Small intestine (tissue), 7 donors: ENCODE measurements around the gene APOH. TPM values are rescaled to one million over a fixed set of nuclear protein-coding genes. Genes with fewer than 3 reads are reported as not detected.
A peak's percentile ranks its signal among the peaks of the same experiment; 100 is the strongest.

ENCODE experiments used
- DNase-seq, 2 donors: peaks; one replicate each; pipeline versions ENCODE4 v3.0.0 to v3.0.0-alpha.2; 2013
- FAIRE-seq: peaks from 2 replicates; lab custom pipeline; 2012; peaks lifted over from hg19 to GRCh38; lab: Jason Lieb, UNC
- H3K27ac ChIP-seq, 3 donors: one replicate each; pipeline ENCODE4 v1.5.1; 2013; ENCODE audit warnings: low read length in 2 of 3, mild to moderate bottlenecking in 2 of 3, control low read depth in 1 of 3, inconsistent platforms in 1 of 3, low read depth in 1 of 3, moderate library complexity in 1 of 3
- H3K27me3 ChIP-seq, 3 donors: one replicate each; pipeline ENCODE4 v1.6.1; 2013; ENCODE audit warnings: low read length in 3 of 3, inconsistent platforms in 1 of 3; ENCODE audit not compliant: control insufficient read depth in 3 of 3, insufficient read depth in 3 of 3
- H3K36me3 ChIP-seq, 3 donors: one replicate each; pipeline ENCODE4 v1.6.1; 2013; ENCODE audit warnings: low read length in 3 of 3, inconsistent platforms in 1 of 3, low read depth in 1 of 3, mild to moderate bottlenecking in 1 of 3, moderate library complexity in 1 of 3; ENCODE audit not compliant: control insufficient read depth in 3 of 3, insufficient read depth in 2 of 3
- H3K4me1 ChIP-seq, 3 donors: one replicate each; pipeline ENCODE4 v1.6.1; 2013; ENCODE audit warnings: low read length in 2 of 3, inconsistent platforms in 1 of 3, low read depth in 1 of 3, mild to moderate bottlenecking in 1 of 3, moderate library complexity in 1 of 3; ENCODE audit not compliant: control insufficient read depth in 3 of 3, insufficient read depth in 2 of 3
- H3K4me3 ChIP-seq, 3 donors: one replicate each; pipeline ENCODE4 v1.5.1; 2013; ENCODE audit warnings: low read length in 3 of 3, control low read depth in 1 of 3, inconsistent platforms in 1 of 3, low read depth in 1 of 3, mild to moderate bottlenecking in 1 of 3, moderate library complexity in 1 of 3
- H3K9me3 ChIP-seq, 2 donors: one replicate each; pipeline ENCODE4 v1.6.1; 2013; ENCODE audit warnings: low read depth in 1 of 2, low read length in 1 of 2; ENCODE audit not compliant: control insufficient read depth in 2 of 2, insufficient read depth in 1 of 2
- WGBS, 3 donors: extraction: QIAGEN DNeasy Blood & Tissue Kit; methylation state at CpG; one replicate each; pipeline ENCODE4 v1.1.7; 2013; 5-methylcytosine and 5-hydroxymethylcytosine counted together
- polyA plus RNA-seq, 4 donors: library from polyadenylated mRNA; stranded (reverse) in 3 of 4; unstranded in 1 of 4; fragments of 200-250 nt in 3 of 4; fragments of 120-200 nt in 1 of 4; gene quantifications; one replicate each; pipeline versions ENCODE4 v1.2.1 to v1.2.3, GENCODE V29; 2013
- donor health status: healthy with polysubstance abuse.
- donor health status: control.
- donor health status: control.
- donor health status: Bipolar disorder and iron deficiency.
- donor health status: healthy.

APOH gene
- polyA plus RNA-seq, 4 donors = 0.54 to 30.1 TPM; not detected in 2

DNA sequence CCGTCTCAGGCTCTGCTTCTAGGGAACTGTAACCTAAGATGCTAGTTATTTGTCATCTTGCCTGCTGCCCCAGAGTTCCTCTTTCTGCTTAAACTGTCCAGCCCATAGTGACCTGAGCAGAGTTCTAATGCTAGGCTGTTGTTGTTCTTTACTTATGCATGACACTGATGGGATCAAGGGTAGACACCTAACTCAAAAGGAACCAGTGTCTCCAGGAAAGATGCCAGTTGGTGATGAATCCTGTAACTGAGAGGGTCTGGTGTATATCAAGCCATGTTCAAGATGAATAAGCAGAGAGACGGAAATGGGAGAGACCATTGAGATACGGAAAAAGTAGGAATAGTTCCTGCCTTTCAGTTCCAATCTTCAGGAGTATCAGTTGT is 13.7 kb downstream of the APOH start:
- no peak for DNase-seq
- 86 to 94% (median 93%) methylated on average over 3 of the region's 3 CpGs for WGBS, 3 donors

DNA sequence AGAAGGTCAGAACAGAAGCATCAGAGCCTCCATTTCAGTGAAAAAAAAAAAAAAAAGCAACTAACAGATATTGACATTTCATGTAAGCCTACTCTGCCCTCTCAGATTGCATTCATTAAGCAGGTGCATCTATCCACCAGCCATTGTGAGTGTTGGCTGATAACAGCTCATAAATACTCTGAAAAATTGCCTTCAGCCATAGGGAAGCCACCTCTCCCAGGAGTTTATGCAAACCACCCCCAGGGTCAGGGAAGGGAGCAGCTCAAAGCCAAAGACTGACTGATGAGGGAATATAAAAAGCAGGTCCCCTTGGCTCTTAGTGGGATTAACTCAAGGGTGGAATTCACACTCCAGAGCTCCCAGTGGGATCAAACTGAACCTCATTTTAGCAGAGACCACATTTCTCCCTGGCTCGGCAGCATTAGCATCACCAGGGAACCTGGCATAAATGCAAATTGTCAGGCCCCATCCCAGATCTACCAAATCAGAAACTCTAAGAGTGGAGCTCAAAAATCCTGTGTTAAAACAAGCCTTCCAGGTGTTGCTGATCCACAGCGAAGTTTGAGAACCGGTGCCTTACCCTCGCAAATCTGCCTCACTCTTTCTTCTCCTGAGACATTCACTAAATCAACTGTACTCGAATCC is 14.2 kb downstream of the APOH start:
- Histone ChIP-seq H3K9me3 (no peaks in the 10 kb centered on the region), H3K27ac (no peak overlapping the region), H3K27me3 (no peaks in the 10 kb centered on the region), H3K4me1 (no peaks in the 10 kb centered on the region), H3K36me3 (no peaks in the 10 kb centered on the region), H3K4me3 (no peak overlapping the region)
- DNase-seq (no peak), FAIRE-seq (no peak)
- WGBS, 3 donors = 77 to 88% (median 78%) methylated on average over 5 of the region's 5 CpGs

More for the DNA sequence above, 13.7 kb downstream of the APOH start:
- Histone ChIP-seq H3K27me3 (no peaks in the 10 kb centered on the region), H3K36me3 (no peaks in the 10 kb centered on the region), H3K4me3 (no peak overlapping the region), H3K27ac (no peak overlapping the region), H3K4me1 (no peaks in the 10 kb centered on the region), H3K9me3 (no peaks in the 10 kb centered on the region)
- FAIRE-seq = no peak

DNA sequence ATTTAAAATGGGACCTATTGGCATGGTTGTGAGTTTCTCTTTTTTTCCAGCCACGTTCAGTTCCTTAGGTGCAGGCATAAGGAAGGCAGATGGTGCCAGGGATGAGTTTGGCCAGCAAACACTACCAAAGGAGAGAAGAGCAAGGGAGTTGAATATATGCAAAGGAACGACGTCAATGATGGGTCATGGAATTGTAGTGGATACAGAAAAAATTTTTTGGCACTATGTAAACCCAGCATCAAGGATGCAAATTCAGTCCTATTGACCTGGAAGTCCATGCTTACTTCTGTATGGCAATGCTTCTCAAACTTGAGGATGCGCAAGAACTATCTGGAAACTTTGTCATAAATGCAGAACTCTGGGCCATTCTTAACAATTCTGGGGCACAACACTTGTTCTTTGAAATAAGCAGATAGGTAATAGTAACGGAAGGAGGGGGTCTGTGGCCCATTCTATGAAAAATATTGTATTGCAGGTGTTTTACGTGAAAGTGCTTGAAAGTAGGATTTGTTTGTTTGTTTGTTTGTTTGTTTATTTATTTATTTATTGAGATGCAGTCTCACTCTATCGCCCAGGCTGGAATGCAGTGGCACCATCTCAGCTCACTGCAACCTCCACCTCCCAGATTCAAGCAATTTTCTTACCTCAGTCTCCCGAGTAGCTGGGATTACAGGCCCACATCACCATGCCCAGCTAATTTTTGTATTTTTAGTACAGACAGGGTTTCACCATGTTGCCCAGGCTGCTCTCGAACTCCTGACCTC is 18.0 kb downstream of the APOH start:
- no peaks in the 10 kb centered on the region for H3K4me1 ChIP-seq
- no peaks in the 10 kb centered on the region for H3K27me3 ChIP-seq
- peaks cover 0 to 2% of the 10 kb centered on the region in 2 donors for H3K9me3 ChIP-seq
- no peak overlapping the region for H3K4me3 ChIP-seq
- 88 to 89% (median 89%) methylated on average over 9 of the region's 9 CpGs for whole genome bisulfite sequencing, 3 donors
- DNase-seq (no peak), FAIRE-seq (no peak)
- H3K27ac ChIP-seq = no peak overlapping the region
- no peaks in the 10 kb centered on the region for H3K36me3 ChIP-seq

DNA sequence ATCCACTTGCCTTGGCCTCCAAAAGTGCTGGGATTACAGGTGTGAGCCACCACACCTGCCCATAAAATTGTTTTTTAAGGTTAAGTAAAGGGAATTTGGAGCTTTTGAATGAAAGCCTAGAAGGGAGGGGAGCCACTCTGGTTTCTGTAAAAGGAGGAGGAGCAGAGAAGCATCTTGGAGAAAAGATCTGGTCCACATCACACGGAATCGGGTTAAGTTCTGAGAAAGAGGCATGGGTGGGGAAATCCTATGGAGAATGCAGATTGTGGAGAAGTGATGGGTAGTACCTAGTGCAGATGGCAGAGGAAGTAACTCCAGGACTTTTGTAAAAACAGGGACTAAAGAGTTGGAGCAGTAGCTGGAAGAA is 19.0 kb downstream of the APOH start:
- FAIRE-seq (no peak), DNase-seq (no peak)
- Histone ChIP-seq H3K27ac (no peak overlapping the region), H3K4me1 (no peaks in the 10 kb centered on the region), H3K27me3 (no peaks in the 10 kb centered on the region), H3K9me3 (peaks cover 0 to 2% of the 10 kb centered on the region in 2 donors), H3K36me3 (no peaks in the 10 kb centered on the region), H3K4me3 (no peak overlapping the region)
- 90 to 96% (median 93%) methylated on average over 2 of the region's 2 CpGs for WGBS, 3 donors

DNA sequence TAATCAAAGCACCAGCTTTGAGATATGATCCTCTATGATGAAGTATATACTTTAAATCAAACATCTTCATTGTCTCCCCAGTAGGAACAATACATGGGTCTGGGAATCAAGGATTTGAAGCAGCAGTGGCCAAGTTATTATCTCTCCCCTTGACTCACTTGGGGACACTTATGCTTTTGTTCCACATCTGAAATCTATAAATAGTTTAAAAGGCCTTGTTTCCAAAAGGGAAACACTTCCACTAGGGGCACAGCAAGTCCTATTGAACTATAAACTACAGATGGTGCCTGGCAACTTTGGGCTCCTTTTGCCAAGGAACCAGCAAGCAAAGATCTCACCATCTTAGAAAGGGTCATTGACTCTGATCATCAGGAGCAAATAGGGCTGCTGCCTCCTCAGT is 21.3 kb downstream of the APOH start:
- Histone ChIP-seq H3K27me3 (no peaks in the 10 kb centered on the region), H3K4me1 (no peaks in the 10 kb centered on the region), H3K27ac (no peak overlapping the region), H3K36me3 (no peaks in the 10 kb centered on the region), H3K9me3 (peaks cover 0 to 18% of the 10 kb centered on the region in 2 donors), H3K4me3 (no peak overlapping the region)
- DNase-seq (no peak), FAIRE-seq (no peak)

DNA sequence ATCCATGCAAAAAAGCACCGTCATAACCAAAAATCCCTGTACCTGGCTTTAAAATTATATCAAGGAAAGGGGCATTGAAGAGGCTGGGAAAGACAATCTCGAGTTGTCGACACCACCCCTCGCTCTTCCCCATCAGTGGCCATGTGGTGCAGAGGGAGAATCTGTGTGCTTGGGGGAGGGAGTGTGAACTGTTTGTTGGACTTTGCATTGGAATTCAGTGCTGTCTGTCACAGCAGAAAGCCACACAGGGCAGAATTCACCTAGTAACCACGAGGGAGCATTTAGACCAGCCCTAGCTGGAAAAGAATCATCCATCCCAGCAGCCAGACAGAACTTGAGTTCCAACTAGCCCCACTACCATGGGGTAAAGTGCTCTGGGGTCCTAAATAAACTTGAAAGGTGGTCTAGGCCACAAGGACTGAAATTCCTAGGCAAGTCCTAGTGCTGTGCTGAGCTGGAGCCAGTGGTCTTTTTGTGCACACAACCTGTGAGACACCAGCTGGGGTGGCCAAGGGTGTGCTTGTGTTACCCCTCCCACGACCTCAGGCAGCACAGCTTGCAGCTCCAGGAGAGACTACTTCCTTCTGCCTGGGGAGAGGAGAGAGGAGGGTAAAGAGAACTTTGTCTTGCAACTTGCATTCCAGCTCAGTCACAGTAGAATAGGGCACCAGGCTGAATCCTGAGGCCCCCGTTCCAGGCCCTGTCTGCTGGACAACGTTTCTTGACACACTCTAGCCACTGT is 25.8 kb downstream of the APOH start:
- FAIRE-seq = no peak
- WGBS, 3 donors = 85 to 89% (median 87%) methylated on average over 8 of the region's 8 CpGs

DNA sequence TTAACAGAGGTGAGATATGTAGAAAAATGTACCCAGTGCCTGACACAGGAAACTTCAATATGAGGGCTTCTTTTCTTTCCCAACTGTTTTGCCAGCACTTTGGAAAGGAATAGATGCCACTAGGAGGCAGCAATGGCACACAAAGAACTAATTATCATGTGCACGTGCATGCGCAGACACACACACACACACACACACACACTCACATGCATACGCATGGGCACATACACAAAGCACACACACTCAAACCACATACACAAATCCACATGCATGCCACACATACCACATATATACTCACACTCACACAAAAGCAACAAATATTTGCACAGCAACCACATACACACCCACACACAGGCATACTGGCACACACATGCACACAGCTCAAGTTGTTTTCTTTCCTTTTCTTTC is 28.5 kb downstream of the APOH start:
- no peaks in the 10 kb centered on the region for H3K27me3 ChIP-seq
- 2 to 7% (median 5%) methylated on average over 3 of the region's 3 CpGs for WGBS, 3 donors
- H3K9me3 ChIP-seq = peaks cover 0 to 16% of the 10 kb centered on the region in 2 donors
- no peak overlapping the region for H3K27ac ChIP-seq
- DNase-seq (peak; percentile 78 to 84), FAIRE-seq (no peak)
- peaks cover 0 to 3% (median 0%) of the 10 kb centered on the region in 3 donors for H3K4me1 ChIP-seq
- H3K4me3 ChIP-seq = no peak overlapping the region
- no peaks in the 10 kb centered on the region for H3K36me3 ChIP-seq

More for the DNA sequence above, 25.8 kb downstream of the APOH start:
- Histone ChIP-seq H3K9me3 (peaks cover 0 to 16% of the 10 kb centered on the region in 2 donors), H3K27ac (no peak overlapping the region), H3K27me3 (no peaks in the 10 kb centered on the region), H3K4me1 (peaks cover 0 to 3% (median 0%) of the 10 kb centered on the region in 3 donors), H3K36me3 (no peaks in the 10 kb centered on the region), H3K4me3 (no peak overlapping the region)
- DNase-seq = no peak

DNA sequence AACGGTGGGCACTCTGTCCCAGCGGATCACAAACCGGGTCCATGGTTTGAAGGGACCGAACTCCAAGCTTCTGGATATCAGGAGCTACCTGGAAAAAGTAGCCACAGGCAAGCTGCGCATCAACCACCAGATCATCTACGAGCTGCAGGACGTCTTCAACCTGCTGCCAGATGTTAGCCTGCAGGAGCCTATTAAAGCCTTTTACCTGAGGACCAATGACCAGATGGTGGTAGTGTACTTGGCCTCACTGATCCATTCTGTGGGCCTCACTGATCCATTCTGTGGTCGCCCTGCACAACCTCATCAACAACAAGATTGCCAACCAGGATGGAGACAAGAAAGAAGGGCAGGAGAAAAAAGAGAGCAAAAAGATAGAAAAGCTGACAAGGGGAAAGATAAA is 31.0 kb downstream of the APOH start:
- DNase-seq (no peak), FAIRE-seq (no peak)
- Histone ChIP-seq H3K4me3 (no peak overlapping the region), H3K27ac (no peak overlapping the region), H3K4me1 (peaks cover 0 to 3% (median 0%) of the 10 kb centered on the region in 3 donors), H3K9me3 (peaks cover 0 to under 1% of the 10 kb centered on the region in 2 donors), H3K27me3 (no peaks in the 10 kb centered on the region), H3K36me3 (no peaks in the 10 kb centered on the region)
- 92 to 95% (median 94%) methylated on average over 8 of the region's 8 CpGs for WGBS, 3 donors
